Measurements from ENCODE around the gene CCL17.
"Not testable (repeated sequence)": the region's sequence is repeated elsewhere in the genome, so short reads cannot be mapped to it uniquely, and the experiment has no call there.

The CCL17 gene

DNA sequence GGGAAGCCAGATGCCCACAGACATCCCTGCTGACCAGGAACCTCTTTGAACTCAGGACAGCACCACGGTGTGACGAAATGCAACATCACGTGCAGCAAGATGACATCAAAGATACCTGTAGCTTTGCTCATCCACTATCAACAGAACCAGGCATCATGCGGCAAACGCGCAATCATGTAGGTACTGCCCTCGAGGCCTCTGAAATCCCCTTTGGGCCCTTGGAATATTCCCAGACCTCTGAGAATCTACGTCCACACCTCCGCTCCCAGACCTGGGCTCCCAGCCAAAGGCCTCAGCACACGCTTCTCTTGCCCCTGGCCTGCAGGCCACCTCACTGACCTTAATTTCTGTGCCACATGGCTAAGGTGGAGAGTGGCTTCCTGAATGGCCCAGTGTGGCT lies 25.0 kb upstream of the CCL17 start:
- no peak for DNase-seq

DNA sequence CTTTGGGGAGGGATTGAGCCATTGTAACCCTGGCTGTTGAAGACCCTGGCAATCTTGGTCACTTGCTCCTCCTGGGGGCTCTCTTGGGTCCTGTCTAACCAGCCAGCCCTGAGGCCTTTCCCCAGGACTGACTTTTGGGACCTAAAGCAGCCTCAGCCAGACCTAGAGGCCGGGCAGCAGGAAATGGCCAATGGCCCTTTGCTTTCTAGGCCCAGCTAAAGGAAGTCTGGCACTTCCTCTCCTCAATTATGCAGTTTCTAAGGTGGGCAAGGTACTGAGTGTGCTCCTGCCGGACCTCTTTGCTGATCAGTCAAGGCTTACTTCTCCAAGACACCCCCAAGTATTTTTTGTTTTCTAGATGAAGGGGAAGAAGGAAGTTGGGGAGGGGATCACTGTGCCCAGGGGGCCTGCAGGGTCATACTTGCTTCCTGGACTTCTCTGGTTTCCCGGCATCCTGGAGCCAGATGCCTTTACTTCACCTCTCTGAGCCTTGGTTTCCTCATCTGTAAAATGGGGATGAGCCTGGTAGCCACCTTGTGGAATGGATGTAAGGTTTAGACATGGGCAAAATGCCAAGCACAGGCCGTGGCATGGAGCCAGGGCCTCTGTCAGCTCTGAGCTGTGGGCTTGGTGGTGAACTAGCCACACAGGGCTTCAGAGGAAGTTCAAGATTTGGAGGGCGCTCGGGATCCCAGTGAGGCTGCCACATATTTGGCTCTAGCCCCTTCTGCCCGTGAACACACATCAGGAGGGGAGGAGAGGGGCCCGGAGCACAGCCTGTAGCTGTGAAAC lies 23.7 kb upstream of the CCL17 start:
- no peak for DNase-seq

DNA sequence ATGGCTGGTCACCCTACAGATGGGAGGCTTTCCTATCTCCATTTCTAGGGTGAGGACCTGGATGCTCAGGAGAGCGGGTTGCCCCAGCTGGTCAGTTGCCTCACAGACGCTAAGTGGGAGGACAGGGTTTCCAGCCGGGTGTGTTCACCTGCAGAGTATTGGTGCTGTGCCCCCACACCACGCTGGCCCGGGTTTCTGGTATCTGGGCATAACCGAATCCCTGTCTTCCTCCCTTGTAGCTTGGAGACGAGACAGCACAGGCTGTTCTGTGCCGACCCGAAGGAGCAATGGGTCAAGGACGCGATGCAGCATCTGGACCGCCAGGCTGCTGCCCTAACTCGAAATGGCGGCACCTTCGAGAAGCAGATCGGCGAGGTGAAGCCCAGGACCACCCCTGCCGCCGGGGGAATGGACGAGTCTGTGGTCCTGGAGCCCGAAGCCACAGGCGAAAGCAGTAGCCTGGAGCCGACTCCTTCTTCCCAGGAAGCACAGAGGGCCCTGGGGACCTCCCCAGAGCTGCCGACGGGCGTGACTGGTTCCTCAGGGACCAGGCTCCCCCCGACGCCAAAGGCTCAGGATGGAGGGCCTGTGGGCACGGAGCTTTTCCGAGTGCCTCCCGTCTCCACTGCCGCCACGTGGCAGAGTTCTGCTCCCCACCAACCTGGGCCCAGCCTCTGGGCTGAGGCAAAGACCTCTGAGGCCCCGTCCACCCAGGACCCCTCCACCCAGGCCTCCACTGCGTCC lies 22.6 kb upstream of the CCL17 start:
- no peak for DNase-seq

DNA sequence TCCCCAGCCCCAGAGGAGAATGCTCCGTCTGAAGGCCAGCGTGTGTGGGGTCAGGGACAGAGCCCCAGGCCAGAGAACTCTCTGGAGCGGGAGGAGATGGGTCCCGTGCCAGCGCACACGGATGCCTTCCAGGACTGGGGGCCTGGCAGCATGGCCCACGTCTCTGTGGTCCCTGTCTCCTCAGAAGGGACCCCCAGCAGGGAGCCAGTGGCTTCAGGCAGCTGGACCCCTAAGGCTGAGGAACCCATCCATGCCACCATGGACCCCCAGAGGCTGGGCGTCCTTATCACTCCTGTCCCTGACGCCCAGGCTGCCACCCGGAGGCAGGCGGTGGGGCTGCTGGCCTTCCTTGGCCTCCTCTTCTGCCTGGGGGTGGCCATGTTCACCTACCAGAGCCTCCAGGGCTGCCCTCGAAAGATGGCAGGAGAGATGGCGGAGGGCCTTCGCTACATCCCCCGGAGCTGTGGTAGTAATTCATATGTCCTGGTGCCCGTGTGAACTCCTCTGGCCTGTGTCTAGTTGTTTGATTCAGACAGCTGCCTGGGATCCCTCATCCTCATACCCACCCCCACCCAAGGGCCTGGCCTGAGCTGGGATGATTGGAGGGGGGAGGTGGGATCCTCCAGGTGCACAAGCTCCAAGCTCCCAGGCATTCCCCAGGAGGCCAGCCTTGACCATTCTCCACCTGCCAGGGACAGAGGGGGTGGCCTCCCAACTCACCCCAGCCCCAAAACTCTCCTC lies 21.9 kb upstream of the CCL17 start:
- DNase-seq, result no peak

DNA sequence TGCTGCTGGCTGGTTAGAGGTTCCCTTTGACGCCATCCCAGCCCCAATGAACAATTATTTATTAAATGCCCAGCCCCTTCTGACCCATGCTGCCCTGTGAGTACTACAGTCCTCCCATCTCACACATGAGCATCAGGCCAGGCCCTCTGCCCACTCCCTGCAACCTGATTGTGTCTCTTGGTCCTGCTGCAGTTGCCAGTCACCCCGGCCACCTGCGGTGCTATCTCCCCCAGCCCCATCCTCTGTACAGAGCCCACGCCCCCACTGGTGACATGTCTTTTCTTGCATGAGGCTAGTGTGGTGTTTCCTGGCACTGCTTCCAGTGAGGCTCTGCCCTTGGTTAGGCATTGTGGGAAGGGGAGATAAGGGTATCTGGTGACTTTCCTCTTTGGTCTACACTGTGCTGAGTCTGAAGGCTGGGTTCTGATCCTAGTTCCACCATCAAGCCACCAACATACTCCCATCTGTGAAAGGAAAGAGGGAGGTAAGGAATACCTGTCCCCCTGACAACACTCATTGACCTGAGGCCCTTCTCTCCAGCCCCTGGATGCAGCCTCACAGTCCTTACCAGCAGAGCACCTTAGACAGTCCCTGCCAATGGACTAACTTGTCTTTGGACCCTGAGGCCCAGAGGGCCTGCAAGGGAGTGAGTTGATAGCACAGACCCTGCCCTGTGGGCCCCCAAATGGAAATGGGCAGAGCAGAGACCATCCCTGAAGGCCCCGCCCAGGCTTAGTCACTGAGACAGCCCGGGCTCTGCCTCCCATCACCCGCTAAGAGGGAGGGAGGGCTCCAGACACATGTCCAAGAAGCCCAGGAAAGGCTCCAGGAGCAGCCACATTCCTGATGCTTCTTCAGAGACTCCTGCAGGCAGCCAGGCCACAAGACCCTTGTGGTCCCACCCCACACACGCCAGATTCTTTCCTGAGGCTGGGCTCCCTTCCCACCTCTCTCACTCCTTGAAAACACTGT lies 21.0 kb upstream of the CCL17 start:
- no peak for DNase-seq

DNA sequence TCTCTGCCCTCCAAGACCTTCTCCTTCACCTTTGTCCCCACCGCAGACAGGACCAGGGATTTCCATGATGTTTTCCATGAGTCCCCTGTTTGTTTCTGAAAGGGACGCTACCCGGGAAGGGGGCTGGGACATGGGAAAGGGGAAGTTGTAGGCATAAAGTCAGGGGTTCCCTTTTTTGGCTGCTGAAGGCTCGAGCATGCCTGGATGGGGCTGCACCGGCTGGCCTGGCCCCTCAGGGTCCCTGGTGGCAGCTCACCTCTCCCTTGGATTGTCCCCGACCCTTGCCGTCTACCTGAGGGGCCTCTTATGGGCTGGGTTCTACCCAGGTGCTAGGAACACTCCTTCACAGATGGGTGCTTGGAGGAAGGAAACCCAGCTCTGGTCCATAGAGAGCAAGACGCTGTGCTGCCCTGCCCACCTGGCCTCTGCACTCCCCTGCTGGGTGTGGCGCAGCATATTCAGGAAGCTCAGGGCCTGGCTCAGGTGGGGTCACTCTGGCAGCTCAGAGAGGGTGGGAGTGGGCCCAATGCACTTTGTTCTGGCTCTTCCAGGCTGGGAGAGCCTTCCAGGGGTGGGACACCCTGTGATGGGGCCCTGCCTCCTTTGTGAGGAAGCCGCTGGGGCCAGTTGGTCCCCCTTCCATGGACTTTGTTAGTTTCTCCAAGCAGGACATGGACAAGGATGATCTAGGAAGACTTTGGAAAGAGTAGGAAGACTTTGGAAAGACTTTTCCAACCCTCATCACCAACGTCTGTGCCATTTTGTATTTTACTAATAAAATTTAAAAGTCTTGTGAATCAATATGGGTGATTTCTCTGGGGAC lies 20.1 kb upstream of the CCL17 start:
- no peak for DNase-seq

DNA sequence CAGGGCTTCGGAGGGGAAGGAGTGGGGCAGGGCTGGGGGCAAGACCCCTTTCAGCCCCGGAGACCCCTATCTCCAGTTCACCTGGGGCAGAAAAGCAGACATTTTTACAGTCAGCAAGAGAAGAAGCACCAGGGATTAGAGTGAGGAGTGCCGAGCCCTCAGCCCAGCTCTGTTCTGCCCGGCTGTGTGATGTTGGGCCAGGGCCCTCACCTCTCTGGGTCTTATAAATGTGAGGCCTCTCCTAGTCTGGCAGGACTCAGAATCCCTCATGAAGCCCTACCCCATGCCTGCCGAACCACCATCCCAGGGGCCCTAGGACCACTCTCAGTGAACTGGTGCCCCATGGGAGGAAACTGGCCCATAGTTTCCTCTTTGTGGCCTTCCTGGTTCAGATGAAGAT lies 19.5 kb upstream of the CCL17 start:
- DNase-seq, result no peak

DNA sequence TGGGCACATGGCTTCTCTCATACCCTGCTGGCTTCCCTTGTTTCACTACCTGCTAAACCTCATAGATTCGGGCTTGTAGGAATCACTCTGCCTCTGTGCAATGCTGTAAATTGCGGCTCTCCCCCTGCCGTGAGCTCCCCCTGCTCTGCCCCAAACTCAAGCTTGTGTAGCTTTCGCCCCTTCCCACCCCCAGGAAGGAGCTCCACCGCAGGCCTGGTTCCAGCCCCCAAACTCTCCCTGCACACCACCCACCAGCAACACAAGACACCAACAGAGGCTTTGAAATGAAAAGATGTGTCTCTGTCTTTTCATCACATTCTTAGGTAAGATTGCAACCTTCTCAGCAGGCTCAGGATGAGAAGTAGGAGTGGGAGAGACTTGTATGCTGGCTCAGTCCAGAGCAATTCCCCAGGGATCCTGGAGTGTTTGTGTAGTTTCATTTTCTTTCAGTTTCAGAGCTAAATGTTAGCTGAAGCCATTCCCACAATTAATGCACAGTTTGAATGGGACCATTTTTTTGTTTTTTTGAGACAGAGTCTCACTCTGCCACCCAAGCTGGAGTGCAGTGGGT lies 18.1 kb upstream of the CCL17 start:
- DNase-seq, result no peak

DNA sequence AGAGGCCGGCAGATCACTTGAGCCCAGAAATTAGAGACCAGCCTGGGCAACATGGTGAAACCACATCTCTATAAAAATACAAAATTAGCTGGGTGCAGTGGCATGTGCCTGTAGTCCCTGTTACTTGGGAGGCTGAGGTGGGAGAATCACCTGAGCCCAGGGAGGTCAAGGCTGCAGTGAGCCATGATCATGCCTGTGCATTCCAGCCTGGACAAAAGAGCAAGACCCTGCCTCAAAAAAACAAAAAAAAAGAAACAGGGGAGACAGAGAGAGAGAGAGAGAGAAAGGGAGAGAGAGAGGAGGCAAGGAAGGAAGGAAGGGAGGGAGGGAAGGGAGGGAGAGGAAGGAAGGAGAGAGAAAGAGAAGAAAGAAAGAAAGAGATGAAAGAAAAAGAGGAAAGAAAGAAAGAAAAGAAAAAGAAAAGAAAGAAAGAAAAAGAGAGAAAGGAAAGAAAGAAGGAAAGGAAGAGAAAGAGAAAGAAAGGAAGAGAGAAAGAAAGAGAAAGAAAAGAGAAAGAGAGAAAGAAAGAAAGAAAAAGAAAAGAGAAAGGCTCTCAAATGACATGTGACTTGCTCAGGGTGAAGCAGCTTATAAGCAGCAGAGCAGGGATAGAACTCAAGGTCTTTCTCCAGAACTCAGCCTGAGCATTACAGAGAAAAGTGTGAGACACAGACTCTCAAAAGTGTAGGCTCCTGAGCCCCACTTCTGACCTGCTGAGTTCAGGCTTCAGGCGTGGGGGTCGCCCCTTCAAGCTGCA lies 16.8 kb upstream of the CCL17 start:
- no peak for DNase-seq

DNA sequence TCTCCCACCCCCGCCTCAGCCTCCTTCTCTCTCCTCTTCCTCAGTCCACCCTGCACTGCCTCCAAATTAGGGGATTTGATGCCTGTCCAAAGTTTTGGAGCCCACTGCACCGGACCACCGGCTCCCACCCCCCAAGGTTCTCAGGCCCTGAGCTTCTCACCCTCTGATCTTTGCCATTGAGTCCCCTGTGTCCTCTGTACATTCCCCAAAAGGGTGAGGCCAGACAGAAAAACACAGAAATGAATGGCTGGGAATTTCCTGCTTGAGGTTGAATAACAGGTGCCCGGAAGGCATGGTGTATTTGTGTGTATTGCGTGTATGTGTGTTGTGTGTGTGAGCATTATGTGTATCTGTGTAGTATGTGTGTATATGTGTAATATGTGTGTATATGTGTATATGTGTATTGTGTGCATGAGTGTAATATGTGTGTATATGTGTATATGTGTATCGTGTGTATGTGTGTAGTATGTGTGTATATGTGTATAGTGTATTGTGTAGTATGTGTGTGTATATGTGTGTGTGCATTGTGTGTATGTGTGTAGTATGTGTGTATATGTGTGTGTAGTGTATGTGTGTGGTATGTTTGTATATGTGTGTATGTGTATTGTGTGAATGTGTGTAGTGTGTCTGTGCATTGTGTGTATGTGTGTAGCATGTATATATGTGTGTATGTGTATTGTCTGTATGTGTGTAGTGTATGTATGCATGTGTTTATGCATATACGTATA lies 16.0 kb upstream of the CCL17 start:
- DNase-seq, result no peak

DNA sequence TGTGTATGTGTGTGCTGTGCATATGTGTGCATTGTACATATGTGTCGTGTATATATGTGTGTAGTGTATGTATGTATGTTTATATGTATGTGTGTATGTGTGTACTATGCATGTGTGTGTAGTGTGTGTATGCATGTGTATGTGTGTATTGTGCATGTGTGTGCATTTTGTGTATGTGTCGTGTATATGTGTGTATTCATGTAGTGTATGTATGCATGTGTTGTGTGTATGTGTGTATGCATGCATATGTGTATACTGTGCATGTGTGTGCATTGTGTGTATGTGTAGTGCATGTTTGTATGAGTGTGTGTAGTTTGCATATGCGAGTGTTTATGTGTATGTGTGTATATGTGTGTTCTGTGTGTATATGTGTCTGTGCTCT lies 15.5 kb upstream of the CCL17 start:
- no peak for DNase-seq

DNA sequence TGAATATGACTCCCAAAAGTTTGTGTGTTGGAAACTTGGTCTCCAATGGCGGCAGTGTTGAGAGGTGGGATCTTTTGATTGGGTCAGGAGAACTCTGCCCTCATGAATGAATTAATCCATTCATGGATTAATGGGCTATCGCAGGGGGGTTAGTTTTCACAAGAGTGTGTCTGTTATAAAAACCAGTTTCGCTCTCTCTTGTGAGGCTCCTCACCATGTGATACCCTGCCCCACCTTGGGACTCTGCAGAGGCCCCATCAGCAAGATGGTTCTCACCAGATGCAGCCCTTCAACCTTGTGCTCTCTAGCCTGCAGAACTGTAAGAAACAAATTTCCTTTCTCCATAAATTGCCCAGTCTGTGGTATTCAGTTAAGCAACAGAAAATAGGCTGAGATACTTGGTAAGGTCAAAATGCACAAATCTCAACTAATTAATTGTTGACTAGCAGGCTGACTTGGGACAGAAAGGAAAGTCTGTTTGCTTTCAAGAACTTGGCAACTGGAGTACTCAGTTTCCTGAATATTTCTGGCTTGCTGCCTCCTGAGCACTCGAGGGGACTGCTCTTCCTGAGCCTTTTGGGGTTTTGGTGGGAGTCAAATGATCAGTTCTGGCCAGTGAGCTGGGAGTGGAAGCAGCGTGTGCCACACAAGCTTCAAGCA lies 13.8 kb upstream of the CCL17 start:
- no peak for DNase-seq

DNA sequence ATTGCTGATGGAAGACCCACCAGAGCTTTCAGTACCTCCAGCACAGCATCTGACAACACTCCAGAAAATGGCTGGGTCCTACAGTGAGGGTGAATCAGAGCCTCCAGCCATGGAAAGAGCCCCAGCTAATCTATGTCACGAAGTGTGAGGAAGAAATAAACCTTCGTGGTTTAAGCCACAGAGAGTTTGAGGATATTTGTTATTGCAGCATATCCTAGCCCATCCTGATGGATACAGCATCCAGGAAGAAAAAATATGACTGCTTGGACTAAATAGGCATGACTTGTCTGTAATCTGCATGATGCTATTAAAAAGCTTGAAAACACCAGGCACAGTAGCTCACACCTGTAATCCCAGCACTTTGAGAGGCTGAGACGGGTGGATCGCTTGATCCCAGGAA lies 13.3 kb upstream of the CCL17 start:
- DNase-seq, result no peak

DNA sequence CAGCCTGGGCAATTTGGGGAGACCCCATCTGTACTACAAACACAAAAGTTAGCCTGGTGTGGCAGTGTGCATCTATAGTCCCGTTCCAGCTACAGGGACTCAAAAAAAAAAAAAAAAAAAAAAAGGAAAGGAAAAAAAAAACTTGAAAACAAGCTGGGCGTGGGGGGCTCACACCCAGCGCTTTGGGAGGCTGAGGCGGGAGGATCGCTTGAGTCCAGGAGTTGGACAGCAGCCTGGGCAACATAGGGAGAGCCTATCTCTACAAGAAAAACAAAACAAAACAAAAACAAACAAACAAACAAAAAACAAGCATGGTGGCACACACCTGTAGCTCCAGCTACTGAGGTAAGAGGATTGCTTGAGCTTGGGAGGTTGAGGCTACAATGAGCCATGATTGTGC lies 12.9 kb upstream of the CCL17 start:
- no peak for DNase-seq

DNA sequence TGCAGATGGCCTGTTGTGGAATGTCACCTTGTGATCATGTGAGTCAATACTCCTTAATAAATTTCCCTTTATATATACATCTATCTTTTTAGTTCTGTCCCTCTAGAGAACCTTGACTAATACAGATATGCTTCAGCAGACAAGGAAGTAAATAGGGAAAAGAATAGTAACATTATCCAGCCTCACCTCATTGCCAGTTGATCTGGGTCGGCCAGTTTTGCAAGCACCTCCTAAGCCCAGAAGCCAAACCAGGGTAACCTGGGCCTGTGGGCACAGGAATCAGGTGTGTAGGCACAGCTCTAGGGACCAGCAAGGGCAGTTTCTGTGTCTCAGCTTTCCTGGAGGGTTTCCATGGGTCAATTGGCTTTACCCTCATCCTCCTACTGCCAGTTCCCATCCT lies 11.9 kb upstream of the CCL17 start:
- no peak for DNase-seq

DNA sequence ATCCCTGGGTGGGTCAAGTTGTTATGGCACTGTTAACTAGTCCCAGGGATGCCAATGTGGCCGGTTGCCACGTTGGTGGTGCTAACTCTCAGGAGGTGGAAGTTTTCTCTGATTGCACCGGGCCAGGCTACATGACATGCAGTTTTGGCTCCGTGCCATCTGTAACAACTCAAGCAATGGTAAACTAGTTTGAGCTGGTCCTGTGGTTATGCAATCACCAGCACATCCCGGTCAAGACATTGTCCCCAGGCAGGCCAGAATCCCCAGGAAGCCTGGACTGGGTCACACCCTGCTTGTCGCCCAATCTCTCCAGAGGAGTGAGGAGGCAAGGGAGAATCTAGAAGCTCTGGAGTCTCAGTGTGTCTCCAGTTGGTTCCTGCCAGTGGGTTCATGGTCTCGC lies 10.1 kb upstream of the CCL17 start:
- no peak for DNase-seq

DNA sequence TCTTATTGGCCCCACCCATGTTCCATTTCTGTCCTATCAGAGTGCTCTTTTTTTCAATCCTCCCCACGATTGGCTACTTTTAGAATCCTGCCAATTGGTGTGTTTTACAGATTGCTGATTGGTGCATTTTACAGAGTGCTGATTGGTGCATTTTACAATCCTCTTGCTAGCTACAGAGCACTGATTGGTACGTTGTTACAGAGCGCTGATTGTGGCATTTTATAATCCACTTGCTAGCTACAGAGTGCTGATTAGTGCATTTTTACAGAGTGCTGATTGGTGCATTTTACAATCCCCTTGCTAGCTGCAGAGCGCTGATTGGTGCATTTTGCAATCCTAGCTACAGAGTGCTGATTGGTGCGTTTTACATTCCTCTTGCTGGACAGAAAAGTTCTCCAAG lies 9.5 kb upstream of the CCL17 start:
- no peak for DNase-seq

DNA sequence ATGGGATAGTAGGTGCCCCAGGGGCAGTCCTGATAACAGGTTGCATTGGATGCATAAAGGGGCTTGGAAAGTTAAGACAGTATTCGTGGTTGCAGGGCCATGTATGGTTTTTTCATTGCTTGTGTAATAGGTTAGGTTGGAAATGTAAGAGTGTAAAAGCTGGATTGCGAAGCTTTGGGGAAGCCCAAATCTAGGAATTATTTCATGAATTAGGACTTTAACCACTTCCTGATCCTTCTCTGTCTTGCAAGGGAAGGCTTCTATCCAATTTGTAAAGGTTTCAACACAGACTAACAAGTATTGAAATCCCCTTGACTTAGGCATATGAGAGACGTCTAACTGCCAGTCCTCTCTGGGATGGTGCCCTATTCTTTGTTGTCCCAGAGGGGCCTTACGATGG lies 7.8 kb upstream of the CCL17 start:
- DNase-seq, result no peak

DNA sequence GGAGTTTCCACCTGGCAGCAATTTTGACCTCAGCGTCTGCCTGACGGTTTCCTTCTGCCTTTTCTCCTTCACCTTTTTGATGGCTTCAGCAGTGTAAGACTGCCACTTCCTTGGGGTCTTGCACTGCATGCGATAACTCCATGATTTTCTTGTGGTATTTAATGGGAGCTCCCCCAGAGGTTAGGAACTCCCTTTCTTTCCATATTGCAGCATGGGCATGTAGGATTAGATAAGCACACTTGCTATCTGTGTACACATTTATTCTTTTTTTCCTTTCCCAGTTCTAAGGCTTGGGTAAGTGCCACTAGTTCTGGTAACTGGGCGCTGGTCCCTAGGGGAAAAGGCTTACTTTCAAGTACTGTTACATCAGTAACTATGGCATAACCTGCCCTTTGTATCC lies 7.1 kb upstream of the CCL17 start:
- not testable (repeated sequence) for DNase-seq

Data from NCI-H1436 (cell line).